C4-2B (cell line): ENCODE results near the gene DPP6.

ENCODE experiments used
- H3K27ac ChIP-seq: fragments of 450-650 bp; 2 replicates; pipeline ENCODE4 v1.5.1; 2017
- ZFX ChIP-seq: fragments of 450-650 bp; IDR thresholded peaks from 2 replicates; pipeline ENCODE4 v1.6.1; 2017
- TF ChIP-seq, protein P1 (sequence below): fragments of 450-650 bp; conservative IDR thresholded peaks from 2 replicates; pipeline ENCODE4 v1.5.1; 2017; ENCODE audit warnings: mild to moderate bottlenecking

Gene DPP6

DNA sequence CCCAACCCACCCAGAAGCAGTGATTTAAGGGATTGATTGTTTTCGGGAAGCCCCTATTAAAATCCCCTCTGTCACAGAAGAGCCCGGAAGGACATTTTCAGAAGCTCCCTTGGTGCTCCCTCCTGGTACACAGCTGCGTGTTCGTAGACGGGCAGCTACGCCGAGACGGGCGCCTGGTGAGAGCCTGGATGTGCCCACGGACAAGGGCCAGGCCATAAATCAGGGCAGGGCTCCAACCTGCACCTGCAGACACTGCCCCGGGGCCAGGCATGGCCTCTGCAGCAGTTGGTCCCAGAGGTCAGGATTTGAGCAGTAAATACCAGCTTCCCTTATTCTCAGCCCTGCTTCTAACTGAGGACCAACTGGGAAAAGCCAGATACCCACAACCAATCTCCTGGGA lies 843.9 kb downstream of the DPP6 start:
- H3K27ac ChIP-seq: no peak overlapping the region
- TF ChIP-seq, protein P1, sequence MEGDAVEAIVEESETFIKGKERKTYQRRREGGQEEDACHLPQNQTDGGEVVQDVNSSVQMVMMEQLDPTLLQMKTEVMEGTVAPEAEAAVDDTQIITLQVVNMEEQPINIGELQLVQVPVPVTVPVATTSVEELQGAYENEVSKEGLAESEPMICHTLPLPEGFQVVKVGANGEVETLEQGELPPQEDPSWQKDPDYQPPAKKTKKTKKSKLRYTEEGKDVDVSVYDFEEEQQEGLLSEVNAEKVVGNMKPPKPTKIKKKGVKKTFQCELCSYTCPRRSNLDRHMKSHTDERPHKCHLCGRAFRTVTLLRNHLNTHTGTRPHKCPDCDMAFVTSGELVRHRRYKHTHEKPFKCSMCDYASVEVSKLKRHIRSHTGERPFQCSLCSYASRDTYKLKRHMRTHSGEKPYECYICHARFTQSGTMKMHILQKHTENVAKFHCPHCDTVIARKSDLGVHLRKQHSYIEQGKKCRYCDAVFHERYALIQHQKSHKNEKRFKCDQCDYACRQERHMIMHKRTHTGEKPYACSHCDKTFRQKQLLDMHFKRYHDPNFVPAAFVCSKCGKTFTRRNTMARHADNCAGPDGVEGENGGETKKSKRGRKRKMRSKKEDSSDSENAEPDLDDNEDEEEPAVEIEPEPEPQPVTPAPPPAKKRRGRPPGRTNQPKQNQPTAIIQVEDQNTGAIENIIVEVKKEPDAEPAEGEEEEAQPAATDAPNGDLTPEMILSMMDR: no peak
- TF ChIP-seq ZFX: no peak

DNA sequence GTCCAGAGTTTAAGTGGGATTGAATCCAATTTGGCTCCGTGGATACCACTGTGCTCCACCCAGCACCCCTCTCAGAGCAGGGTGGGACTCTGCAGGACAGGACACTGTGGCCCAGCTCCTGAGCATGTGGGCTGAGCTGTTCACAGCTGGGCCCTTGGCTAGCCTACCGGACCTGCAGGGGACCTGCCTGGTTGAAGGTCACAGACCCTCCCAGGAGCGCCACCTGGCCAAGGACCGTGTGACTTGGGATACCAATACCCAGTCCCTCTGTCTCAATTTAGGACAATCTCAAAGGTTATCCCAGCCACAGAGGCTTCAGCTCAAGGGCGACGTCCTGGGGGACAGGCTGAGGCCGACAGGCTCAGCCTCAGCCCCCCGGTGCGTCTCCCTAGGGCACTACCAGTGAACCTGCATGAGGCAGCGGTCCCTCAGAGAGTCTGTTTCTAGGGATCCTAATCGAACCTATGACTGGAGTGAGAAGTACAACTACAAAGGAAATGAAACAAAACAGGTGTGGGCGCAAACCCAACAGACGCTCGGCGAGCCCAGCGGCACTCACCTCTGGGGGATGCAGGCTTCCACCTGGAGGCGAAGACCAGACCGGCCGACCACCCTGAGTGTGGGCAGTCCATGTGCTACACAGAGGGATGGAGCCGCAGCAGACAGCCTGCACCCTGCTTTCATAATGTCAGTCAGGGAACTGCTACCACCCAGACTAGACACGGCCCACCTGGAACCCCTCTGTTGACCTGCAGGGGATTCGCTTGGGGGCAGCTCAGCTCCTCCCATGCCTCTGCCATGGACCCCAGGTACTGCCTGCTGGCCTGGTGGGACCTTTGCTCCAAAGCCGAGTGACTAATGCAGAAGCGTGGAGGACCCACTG lies 847.0 kb downstream of the DPP6 start:
- TF ChIP-seq, protein P1: no peak
- no peak for TF ChIP-seq ZFX
- no peak overlapping the region for H3K27ac ChIP-seq

DNA sequence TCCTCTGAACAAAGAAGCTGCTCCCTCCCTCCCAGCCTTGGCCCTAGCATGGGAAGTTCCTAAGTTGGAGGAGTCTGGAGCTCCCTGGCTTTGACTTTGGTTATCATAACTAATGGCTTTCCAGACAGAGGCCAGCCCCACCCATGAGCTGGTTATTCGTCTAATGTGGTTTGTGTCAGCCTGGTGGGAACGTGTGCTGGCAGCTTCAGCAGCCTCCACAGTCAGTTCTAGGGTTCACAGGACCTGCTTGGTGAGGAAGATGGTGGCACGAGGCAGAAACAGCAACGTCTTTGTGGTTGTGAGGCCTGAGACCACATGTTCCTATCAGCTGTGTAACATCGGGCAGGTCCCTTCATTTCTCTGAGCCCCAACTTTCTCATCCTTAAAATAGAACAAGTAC lies 847.7 kb downstream of the DPP6 start:
- TF ChIP-seq, protein P1: no peak
- no peak for TF ChIP-seq ZFX
- no peak overlapping the region for H3K27ac ChIP-seq

DNA sequence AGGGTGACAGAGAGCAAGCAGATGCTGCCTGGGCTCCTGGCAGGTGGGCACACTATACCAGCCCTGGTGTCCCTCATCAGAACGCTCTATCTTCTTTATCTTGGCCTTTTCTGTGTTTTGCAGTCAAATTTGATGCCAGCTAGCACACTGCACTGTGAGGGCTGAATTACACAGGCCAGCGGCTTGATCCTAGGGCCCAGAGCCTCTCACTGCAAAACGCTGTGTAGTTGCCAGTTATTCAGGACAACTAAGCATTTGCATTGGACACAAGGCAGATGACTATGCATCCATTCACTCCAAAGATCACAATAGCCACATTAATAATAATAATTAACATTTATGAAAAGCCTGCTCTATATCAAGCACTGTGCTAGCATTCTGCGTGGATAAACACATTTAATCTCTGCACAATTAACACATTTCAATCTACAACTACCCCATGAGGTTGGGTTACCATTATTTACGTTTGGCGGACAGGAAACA lies 850.4 kb downstream of the DPP6 start:
- TF ChIP-seq, protein P1: no peak
- TF ChIP-seq ZFX: no peak
- no peak overlapping the region for H3K27ac ChIP-seq

DNA sequence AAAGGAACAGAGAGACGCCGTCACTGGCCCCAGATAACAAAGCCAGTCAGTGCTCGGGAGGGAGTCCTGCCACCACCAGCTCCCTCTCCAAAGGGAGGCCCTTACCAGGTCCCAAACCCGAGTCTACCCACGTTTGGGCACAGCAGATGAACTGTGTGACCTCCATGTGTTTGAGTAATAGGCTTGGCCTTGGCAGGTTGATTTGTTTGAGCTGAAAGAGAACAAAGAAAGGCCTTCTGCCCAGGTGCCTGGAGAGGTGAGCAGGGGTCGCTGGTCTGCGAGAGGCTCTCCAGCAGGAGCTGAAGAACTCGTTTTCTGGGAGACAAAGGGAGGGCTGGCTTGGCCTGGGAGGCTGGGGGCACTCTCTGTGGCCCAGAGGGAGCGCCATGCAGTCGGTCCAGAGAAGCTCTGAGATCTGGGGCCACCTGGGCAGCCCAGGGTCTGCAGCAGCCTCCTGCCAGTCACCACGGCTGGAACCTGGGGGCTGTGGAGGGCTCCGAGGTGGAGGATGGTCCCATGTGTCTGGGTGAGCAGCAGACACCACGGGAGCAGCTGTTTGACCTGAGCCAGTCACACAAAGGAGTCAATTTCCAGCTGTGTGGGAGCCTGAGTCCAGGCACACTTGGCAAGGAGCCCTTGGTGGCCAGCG lies 851.0 kb downstream of the DPP6 start:
- no peak overlapping the region for H3K27ac ChIP-seq
- TF ChIP-seq ZFX: no peak
- TF ChIP-seq, protein P1: no peak

DNA sequence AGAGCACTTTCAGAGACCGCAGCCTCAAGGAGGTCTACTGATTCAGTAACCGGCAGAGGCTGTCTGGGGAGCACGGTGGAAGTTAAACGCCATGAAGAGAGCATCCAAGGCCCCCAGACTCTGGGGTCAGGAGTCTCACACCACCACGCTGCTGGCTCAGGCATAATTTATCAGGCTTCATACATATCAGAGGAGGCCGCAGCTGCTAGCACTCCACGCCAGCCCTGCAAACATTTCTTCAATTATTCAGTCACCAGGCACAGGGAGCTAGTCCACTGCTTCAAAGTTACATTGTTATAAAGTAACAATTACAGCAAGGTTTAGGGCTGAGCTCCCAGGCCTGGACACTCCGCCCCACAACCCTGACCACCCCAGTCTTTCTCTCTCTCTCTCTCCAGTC lies 852.9 kb downstream of the DPP6 start:
- TF ChIP-seq ZFX: no peak
- TF ChIP-seq, protein P1: no peak
- no peak overlapping the region for H3K27ac ChIP-seq

DNA sequence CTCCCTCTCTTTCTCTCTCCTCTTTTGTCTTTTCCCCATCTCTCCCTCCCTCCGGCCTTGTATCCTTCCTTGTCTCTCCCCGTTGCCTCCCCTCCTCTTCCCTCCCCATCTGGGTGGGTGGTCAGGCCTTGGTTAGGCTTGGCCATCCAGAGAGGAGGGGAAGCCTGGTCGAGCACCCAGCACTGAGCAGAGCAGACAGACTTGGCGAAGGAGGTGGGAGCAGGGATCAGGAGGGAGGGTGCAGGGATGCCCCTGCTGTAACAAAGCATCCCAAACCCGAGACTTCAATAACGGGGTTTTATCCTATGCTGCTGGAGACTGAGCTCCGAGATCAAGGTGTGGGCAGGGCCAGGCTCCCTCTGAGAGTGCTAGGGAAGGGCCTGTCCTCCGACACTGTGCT lies 853.4 kb downstream of the DPP6 start:
- no peak for TF ChIP-seq ZFX
- TF ChIP-seq, protein P1: no peak
- no peak overlapping the region for H3K27ac ChIP-seq
